ENCODE results near the gene CASP8. TPM values are rescaled to one million over a fixed set of nuclear protein-coding genes. Genes with fewer than 3 reads are reported as not detected.

CASP8 gene
- total and polyA plus RNA-seq, 4 donors: 4.5 to 15.1 (median 8.7) TPM

GRCh38 chr2:201279079-201279478 lies 18.7 kb downstream of the CASP8 start:
- WGBS: 90% methylated on average over 1 of the region's 1 CpG
- H3K27me3 ChIP-seq (ENCODE audit: control insufficient read depth in 4 of 4, insufficient read depth in 4 of 4, low read length in 3 of 4): no peaks in the 10 kb centered on the region
- H3K4me1 ChIP-seq (ENCODE audit: control insufficient read depth in 4 of 4, insufficient read depth in 4 of 4, low read length in 3 of 4): no peaks in the 10 kb centered on the region
- TF ChIP-seq NR2F2 (IDR thresholded peaks at IDR 0.05): no peak
- TF ChIP-seq ATF3 (IDR thresholded peaks at IDR 0.05): no peak
- no peak for TF ChIP-seq RAD21 (IDR thresholded peaks at IDR 0.05)
- TF ChIP-seq HNF4G (IDR thresholded peaks at IDR 0.05): no peak
- no peak for TF ChIP-seq ZBTB33 (IDR thresholded peaks at IDR 0.05)
- no peak for TF ChIP-seq CTCF (IDR thresholded peaks at IDR 0.05; ENCODE audit: low read depth, low read length, missing input control)
- no peak for TF ChIP-seq SP1 (IDR thresholded peaks at IDR 0.05)
- TF ChIP-seq HNF4A (conservative IDR thresholded peaks at IDR 0.05): no peak
- peaks cover 5 to 35% (median 20%) of the 10 kb centered on the region in 4 donors for H3K36me3 ChIP-seq (ENCODE audit: control insufficient read depth in 4 of 4, insufficient read depth in 3 of 4, low read depth in 1 of 4, low read length in 3 of 4)
- no peak for DNase-seq (ENCODE audit: low spot score)
- no peaks in the 10 kb centered on the region for H3K9me3 ChIP-seq (ENCODE audit: control insufficient read depth in 4 of 4, low read length in 3 of 4)
- H3K27ac ChIP-seq (ENCODE audit: low read depth in 1 of 2, low read length in 2 of 2): no peak overlapping the region
- H3K9ac ChIP-seq (ENCODE audit: low read depth in 1 of 2, low read length in 2 of 2): no peak overlapping the region
- no peak overlapping the region for H3K4me3 ChIP-seq (ENCODE audit: low read depth in 1 of 3, low read length in 3 of 3)

- Histone ChIP-seq H3K4me1 (ENCODE audit: control insufficient read depth in 4 of 4, insufficient read depth in 4 of 4, low read length in 3 of 4) (no peaks in the 10 kb centered on the region), H3K27ac (ENCODE audit: low read depth in 1 of 2, low read length in 2 of 2) (no peak overlapping the region), H3K9me3 (ENCODE audit: control insufficient read depth in 4 of 4, low read length in 3 of 4) (no peaks in the 10 kb centered on the region), H3K4me3 (ENCODE audit: low read depth in 1 of 3, low read length in 3 of 3) (no peak overlapping the region), H3K36me3 (ENCODE audit: control insufficient read depth in 4 of 4, insufficient read depth in 3 of 4, low read depth in 1 of 4, low read length in 3 of 4) (peaks cover 5 to 32% (median 21%) of the 10 kb centered on the region in 4 donors), H3K27me3 (ENCODE audit: control insufficient read depth in 4 of 4, insufficient read depth in 4 of 4, low read length in 3 of 4) (no peaks in the 10 kb centered on the region), H3K9ac (ENCODE audit: low read depth in 1 of 2, low read length in 2 of 2) (no peak overlapping the region)
- no peak for DNase-seq (ENCODE audit: low spot score)
- WGBS: 95% methylated on average over 3 of the region's 3 CpGs
- TF ChIP-seq ATF3 (IDR thresholded peaks at IDR 0.05) (no peak), EGR1 (IDR thresholded peaks at IDR 0.05; ENCODE audit: low read depth in 2 of 2) (no peak), GABPA (IDR thresholded peaks at IDR 0.05 in 1 of 2, conservative IDR thresholded peaks at IDR 0.05 in 1 of 2) (no peak), FOXA2 (IDR thresholded peaks at IDR 0.05) (no peak), CTCF (IDR thresholded peaks at IDR 0.05; ENCODE audit: low read depth, low read length, missing input control) (no peak), REST (IDR thresholded peaks at IDR 0.05) (no peak), HNF4A (conservative IDR thresholded peaks at IDR 0.05) (no peak), MAX (IDR thresholded peaks at IDR 0.05) (no peak), TAF1 (conservative IDR thresholded peaks at IDR 0.05) (no peak), RXRA (IDR thresholded peaks at IDR 0.05) (no peak), SP1 (IDR thresholded peaks at IDR 0.05) (no peak)
Measured at GRCh38 chr2:201280191-201281040, 20.1 kb downstream of the CASP8 start.
